NCI-H510A treated with DMSO at 0.1 percent for 48 hours (cell line): ENCODE results near the gene PTPRA.

Source experiments
- DNase-seq: peaks from one replicate; lab custom pipeline; 2025; lab: John Stamatoyannopoulos, UW

Gene PTPRA

GRCh38 chr20:2932498-2932897 lies 59.2 kb downstream of the PTPRA start:
- DNase-seq, result no peak

DNA sequence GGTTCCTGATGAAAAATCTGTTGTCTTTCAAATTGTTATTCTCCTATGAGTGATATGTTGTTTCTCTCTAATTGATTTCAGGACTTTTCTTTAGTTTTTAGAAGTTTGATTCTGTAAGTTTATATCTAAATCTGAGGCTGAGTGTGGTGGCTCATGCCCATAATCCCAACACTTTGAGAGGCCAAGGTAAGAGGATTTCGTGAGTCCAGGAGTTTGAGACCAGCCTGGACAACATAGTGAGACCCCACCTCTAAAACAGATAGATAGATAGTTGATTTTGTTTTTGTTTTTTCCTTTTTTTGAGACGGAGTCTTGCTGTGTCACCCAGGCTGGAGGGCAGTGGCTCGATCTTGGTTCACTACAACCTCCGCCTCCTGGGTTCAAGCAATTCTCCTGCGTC lies 64.6 kb downstream of the PTPRA start:
- no peak for DNase-seq

DNA sequence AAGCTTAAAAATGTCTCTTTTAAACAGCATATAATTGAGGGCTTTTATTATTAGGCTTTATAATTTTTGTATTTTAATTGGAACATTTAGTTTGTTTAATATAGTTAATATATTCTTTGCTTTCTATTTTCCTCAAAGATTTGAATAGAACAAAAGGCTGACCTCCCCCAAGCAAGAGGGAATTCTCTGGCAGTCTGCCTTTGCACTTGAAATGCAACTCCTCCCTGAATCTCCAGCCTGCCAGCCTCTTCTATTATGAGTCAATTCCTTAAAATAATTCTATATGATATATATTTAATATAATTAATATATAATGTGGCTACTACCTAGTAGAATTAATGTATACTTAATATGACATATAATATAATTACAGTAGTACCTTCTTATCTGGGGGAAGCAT lies 69.2 kb downstream of the PTPRA start:
- no peak for DNase-seq

- no peak for DNase-seq
Measured at GRCh38 chr20:2946988-2947961, 74.0 kb downstream of the PTPRA start.

DNA sequence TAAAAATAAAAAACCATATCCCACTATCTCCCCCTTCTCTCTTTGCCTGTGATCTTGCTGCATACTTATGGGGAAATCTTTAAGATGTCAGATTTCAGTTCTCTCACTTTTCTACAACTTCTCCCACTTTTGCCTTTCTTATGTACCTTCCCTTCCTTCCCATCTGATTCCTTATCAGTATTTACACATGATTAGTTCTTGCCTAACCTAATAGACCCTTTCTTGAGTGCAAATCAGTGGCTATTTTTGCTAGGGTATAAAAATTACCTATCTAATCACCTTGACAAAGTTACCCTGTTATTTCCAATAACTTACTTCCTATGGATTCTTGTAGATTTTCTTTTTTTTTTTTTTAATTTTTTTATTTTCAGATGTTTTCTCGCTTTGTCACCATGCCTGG lies 75.7 kb downstream of the PTPRA start:
- DNase-seq, result no peak

GRCh38 chr20:2952766-2953165 lies 79.5 kb downstream of the PTPRA start:
- DNase-seq, result no peak

DNA sequence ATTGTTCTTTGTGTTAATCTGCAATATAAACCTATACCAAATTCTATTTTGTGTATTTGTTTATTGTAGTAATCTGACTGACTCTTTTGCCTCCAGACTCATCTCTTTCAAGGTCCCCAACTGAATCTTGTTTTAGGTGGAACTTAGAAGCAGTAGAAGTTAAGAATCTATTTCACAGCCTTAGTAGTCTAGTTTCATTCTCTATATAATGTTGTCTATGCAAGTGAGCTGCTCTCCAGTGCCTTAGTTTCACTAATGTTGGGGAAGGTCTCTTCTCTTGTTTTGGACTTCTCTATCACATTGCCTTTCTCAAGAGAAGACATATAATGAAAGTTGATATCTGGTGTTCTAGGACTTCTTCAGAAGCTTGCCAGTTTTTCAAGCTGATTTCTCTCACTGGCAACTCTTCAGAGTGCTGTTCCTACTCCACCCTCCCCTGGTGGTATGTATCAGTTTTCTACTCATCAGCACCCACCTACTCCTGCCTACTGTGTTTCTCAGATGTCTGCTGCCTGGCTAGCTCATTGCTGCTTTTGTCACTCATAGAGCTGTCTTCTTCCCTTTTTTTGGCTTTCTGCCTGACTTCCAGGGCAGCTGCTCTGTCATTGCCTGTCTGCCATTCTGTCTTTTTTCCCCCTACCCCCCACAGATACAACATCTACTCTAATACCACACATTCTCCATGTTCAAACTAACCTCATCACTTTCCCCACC lies 82.1 kb downstream of the PTPRA start:
- no peak for DNase-seq

DNA sequence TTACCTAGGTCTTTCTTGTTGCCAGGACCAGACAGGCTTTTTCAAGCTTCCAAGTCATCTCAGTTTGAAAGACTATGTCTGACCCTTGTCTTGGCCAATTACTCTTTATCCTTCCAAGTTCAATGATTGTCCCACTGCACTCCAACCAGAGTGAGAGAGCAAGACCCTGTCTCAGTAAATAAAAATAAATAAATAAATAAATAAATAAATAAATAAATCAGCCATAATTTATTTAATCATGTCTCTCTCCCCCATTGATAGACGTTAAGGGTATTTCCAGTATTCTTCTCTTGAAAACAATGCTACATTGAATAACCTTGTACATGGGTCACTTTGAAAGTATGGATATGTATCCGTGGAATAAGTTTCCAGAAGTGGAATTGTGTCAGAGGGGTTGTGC lies 83.2 kb downstream of the PTPRA start:
- DNase-seq, result no peak

DNA sequence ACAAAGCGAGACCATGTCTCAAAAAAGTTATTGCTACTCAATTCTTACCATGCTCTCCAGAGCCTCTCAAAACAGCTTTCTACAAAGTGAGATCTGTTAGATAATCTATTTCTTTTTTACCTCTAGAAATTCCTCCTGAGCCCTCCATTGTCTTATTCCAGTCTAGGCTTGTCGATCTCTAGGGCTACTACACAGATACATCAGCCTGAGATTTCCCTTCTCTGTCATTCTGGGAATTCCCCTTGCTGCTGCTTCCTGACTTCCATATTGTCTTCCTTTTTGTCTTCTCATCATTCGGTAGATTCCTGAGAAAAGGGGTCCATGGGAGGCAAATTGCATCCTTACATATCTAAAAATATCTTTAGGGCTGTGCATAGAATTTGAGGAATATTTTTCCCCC lies 94.6 kb downstream of the PTPRA start:
- no peak for DNase-seq

DNA sequence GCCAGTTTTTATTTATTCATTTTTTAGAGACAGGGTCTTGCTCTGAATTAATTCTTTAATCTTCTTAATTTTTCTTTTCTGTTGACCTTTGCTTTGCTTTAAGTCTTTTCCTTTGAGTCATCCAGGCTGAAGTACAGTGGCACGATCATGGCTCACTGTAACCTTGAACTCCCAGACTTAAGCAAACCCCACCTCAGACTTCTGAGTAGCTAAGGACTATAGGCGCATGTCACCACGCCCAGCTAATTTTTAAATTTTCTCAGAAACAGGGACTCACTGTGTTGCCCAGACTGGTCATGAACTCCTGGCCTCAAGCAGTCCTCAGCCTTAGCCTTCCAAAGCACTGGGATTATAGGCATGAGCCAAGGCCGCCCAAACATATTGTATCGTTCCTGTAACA lies 98.8 kb downstream of the PTPRA start:
- no peak for DNase-seq

GRCh38 chr20:2973574-2973973 lies 100.3 kb downstream of the PTPRA start:
- no peak for DNase-seq

DNA sequence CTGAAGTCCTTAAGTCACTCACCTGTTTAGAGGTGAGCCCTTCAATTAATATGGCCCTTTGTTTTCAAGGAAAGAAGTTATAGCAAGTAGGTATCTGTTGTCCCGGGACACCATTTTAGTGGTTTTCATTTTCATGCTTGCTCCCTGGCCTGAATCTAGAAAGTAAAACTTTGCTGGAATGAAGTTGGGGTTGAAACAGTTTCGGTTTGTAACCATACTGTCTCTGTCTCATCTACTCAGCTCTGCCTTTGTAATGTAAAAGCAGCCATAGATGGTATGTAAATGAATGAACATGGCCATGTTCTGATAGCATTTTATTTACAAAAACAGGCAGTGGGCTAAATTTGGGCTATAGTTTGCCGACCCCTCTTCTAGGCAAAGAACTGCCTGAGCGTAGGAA lies 105.2 kb downstream of the PTPRA start:
- no peak for DNase-seq

GRCh38 chr20:2981646-2982045 lies 108.4 kb downstream of the PTPRA start:
- DNase-seq, result no peak

- no peak for DNase-seq
Measured at GRCh38 chr20:2983508-2983907, 110.2 kb downstream of the PTPRA start.

GRCh38 chr20:2984028-2984501 lies 110.8 kb downstream of the PTPRA start:
- DNase-seq, result no peak

DNA sequence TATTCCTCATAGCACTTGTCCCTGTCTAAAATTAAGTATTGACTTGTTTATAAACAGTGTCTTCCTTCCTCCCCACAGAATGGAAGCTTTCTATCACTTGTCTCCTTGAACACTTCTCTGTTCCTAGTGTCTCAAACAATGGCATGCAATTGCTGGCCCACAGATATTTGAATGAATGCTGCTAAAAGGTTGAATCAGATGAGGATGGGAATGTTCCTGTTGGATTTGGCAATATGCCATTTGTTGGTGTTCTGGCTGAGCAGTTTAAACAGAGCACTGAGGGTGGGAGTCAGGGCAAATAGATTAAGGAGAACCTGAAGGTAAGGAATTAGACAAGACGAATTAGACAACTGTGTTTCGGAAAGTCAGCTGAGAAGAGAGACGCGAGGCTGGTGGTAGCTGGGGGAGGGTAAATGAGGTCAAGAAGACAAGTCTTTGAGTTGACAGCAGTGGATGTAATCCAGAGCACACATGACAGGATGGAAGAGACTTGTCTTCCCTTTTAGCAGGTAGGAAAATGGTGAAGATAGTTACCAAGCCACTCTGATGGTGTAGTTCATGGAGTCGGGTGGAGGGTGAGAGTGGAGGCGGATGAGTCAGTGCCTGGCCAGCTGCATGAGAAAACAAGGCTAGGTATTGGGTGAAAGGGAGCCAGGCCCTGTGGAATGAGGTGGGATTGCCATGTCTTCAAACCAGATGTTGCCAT lies 111.8 kb downstream of the PTPRA start:
- no peak for DNase-seq

GRCh38 chr20:2986466-2986865 lies 113.2 kb downstream of the PTPRA start:
- no peak for DNase-seq

DNA sequence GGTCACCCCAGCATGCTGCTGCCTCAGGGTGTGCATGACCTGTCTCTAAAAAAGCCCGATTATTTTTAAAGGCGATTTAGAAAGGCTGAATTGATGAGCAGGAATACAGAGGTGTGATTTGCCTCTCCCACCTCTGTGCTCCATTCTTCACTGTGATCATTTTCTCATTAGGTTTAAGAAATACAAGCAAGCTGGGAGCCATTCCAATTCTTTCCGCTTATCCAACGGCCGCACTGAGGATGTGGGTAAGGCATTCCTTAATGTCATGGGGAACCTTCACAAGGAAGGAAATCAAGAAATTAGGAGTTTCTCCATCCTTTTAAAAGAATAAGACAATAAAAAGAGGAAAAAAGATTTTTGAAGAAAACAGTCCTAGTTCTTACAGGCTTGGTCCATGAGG lies 114.6 kb downstream of the PTPRA start:
- no peak for DNase-seq

GRCh38 chr20:2991532-2991931 lies 118.3 kb downstream of the PTPRA start:
- DNase-seq, result peak; percentile 80

DNA sequence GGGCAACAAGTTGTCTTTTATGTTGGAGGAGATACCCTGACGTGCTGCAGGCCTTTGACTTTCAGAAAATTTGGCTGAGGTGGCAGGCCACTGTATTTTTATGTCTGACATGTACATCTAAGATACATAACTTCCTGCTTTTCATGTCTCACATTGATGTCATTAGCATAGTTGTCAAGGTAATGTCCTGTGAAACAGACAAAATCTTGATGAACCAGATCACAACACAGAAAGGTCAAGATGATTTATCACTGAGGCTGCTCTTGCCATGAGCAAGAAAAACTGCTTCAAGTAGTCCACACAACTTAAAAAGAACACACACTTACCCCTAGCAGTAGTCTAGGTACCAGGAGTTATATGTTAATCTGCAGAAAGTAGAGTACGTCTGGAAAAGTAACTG lies 120.0 kb downstream of the PTPRA start:
- no peak for DNase-seq

DNA sequence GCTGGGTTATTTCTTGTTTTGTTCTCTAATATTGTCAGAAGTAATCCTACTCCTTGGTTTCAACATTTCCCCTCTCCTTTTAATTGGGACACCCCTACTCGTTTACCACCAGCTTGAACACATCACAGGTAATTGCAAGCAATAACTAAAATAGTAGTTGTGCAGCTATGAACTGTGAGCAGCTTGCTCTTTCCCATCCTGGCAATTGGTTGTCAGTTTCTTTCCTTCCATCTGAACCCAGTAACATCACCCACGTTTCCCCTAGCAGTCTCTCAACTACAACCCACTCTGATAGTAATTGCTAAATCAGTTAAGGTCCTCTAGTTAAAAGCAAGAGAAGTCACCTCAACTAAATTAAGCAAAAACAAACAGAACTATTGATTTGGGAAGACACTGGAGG lies 122.5 kb downstream of the PTPRA start:
- DNase-seq, result no peak

DNA sequence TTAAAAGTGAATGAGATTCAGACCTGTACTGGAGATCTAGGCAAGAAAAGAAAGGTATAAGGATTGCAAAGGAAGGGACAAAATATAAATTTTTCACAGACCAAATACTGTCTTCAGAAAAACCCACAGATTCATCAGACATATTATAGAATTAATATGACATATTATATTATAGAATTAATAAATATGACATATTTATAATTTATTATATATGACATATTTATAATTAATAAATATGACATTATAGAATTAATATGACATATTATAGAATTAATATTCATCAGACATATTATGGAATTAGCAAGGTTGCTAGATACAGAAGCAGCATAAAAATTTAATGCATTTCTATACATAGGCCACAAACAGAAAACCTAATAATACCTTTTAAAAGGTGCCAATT lies 125.4 kb downstream of the PTPRA start:
- DNase-seq, result no peak
